ENCODE results near the gene PMEL.

GRCh38 chr12:55984861-55985260 lies 19.0 kb upstream of the PMEL start:
- TF ChIP-seq REST (IDR thresholded peaks at IDR 0.05; ENCODE audit: insufficient read depth in 1 of 2, low read depth in 2 of 2, low read length in 1 of 2) (no peak), CTCF (IDR thresholded peaks at IDR 0.05) (no peak)
